ENCODE data around the gene ATP2B3.

- TF ChIP-seq EP300 (IDR thresholded peaks at IDR 0.05; ENCODE audit: borderline replicate concordance) (no peak), REST (IDR thresholded peaks at IDR 0.05; ENCODE audit: low read depth) (no peak), USF1 (IDR thresholded peaks at IDR 0.05) (no peak), CEBPB (IDR thresholded peaks at IDR 0.05) (no peak), TAF1 (IDR thresholded peaks at IDR 0.05; ENCODE audit: low read depth) (no peak), FOXM1 (IDR thresholded peaks at IDR 0.05; ENCODE audit: borderline replicate concordance, low read depth) (no peak), TCF12 (IDR thresholded peaks at IDR 0.05; ENCODE audit: low read depth) (no peak), EGR1 (IDR thresholded peaks at IDR 0.05) (no peak), ZBTB7A (IDR thresholded peaks at IDR 0.05; ENCODE audit: low read depth) (no peak), RAD21 (IDR thresholded peaks at IDR 0.05; ENCODE audit: low read depth) (no peak), MAX (IDR thresholded peaks at IDR 0.05) (no peak), TEAD4 (IDR thresholded peaks at IDR 0.05) (no peak)
Observed at GRCh38 chrX:153622661-153623309, 105.3 kb downstream of the ATP2B3 start.

All from Ishikawa (cell line).